Panc1 (cell line): ENCODE data around the gene ANKRD23. TPM values are rescaled to one million over a fixed set of nuclear protein-coding genes. Genes with fewer than 3 reads are reported as not detected.

ENCODE experiments used
- ATAC-seq: fragments of 200-7000 bp; cut with Tn5 transposase; 2 replicates; pipeline ENCODE4 v1.9.1; 2020; ENCODE audit warnings: mild to moderate bottlenecking, moderate library complexity
- BruUV-seq: library from RNA; stranded (reverse); fragments of 400-500 nt; replicated peaks from 2 replicates; lab custom pipeline; 2021; lab: Mats Ljungman, UMichigan
- CTCF ChIA-PET: fragments of 300-600 bp; sonication (Branson Sonifier 250); formaldehyde crosslinking; loops from one replicate; lab custom pipeline; 2022; ENCODE audit warnings: antibody characterized with exemption; lab: Charles Lee
- POLR2A ChIA-PET: fragments of 300-600 bp; sonication (Branson Sonifier 250); formaldehyde crosslinking; loops from one replicate; lab custom pipeline; 2022; ENCODE audit warnings: antibody characterized with exemption; lab: Charles Lee
- DNase-seq: peaks from one replicate; pipeline ENCODE4 v3.0.0-alpha.2; 2010; ENCODE audit warnings: low read depth, low spot score
- H3K27ac ChIP-seq: 2 replicates; pipeline ENCODE4 v1.5.1; 2011; ENCODE audit warnings: mild to moderate bottlenecking, low read length, inconsistent platforms
- H3K27me3 ChIP-seq: fragments of 200-500 bp; sonication (Bioruptor generic); 2 replicates; pipeline ENCODE4 v1.6.0; 2014; ENCODE audit warnings: low read length, inconsistent platforms; ENCODE audit not compliant: control insufficient read depth, insufficient read depth
- H3K36me3 ChIP-seq: fragments of 200-500 bp; sonication (Bioruptor generic); 2 replicates; pipeline ENCODE4 v1.5.1; 2014; ENCODE audit warnings: inconsistent platforms, mild to moderate bottlenecking, low read length, moderate library complexity; ENCODE audit not compliant: control insufficient read depth, insufficient read depth
- H3K4me1 ChIP-seq: 2 replicates; pipeline ENCODE4 v1.5.1; 2011; ENCODE audit warnings: inconsistent platforms, mild to moderate bottlenecking, low read length, moderate library complexity; ENCODE audit not compliant: control insufficient read depth, insufficient read depth
- H3K4me3 ChIP-seq, 2 experiments: 2 replicates each; pipeline ENCODE4 v1.5.1; 2011 to 2012; ENCODE audit warnings: low read depth in 2 of 2, low read length in 2 of 2, mild to moderate bottlenecking in 2 of 2, inconsistent platforms in 1 of 2, moderate library complexity in 1 of 2
- H3K9me3 ChIP-seq: fragments of 200-500 bp; sonication (Bioruptor generic); 2 replicates; pipeline ENCODE4 v1.5.1; 2014; ENCODE audit warnings: low read depth, mild to moderate bottlenecking, inconsistent platforms, low read length, moderate library complexity; ENCODE audit not compliant: control insufficient read depth, insufficient read depth
- CTCF ChIP-seq: fragments of 450-650 bp; IDR thresholded peaks from 2 replicates; pipeline ENCODE4 v1.5.1; 2017; ENCODE audit warnings: mild to moderate bottlenecking
- POLR2AphosphoS5 ChIP-seq: IDR thresholded peaks from 2 replicates; pipeline ENCODE4 v1.6.1; 2012; ENCODE audit warnings: mild to moderate bottlenecking, low read depth, low read length, moderate library complexity
- REST ChIP-seq, 2 experiments: IDR thresholded peaks; 2 replicates each; pipeline ENCODE4 v1.6.1; 2011 to 2012; ENCODE audit warnings: low read depth in 2 of 2, control low read depth in 1 of 2, low read length in 1 of 2, mild to moderate bottlenecking in 1 of 2, moderate library complexity in 1 of 2; ENCODE audit not compliant: insufficient read depth in 1 of 2
- SIN3A ChIP-seq: IDR thresholded peaks from 2 replicates; pipeline ENCODE4 v1.6.1; 2012; ENCODE audit warnings: low read depth, mild to moderate bottlenecking, low read length, moderate library complexity, borderline replicate concordance; ENCODE audit not compliant: insufficient read depth
- TCF7L2 ChIP-seq: IDR thresholded peaks from 2 replicates; pipeline ENCODE4 v1.6.1; 2011; ENCODE audit warnings: mild to moderate bottlenecking, low read depth, low read length, inconsistent platforms
- in situ Hi-C: cut with HindIII; loops from 2 replicates; pipeline ENCODE4 v1.10.0; 2016; ENCODE audit warnings: low sequenced_read_pairs, low pct_unique_long_range_greater_than_20kb
- intact Hi-C: fragments of 100-400 bp; cut with micrococcal nuclease; formaldehyde crosslinking; loops from one replicate; pipeline ENCODE4 v1.10.0; 2022; ENCODE audit not compliant: unreplicated experiment
- total RNA-seq: library from RNA; stranded (reverse); gene quantifications from one replicate; pipeline ENCODE4 v1.2.1, GENCODE V29; 2021; ENCODE audit not compliant: unreplicated experiment

The ANKRD23 gene
- total RNA-seq, 1 experiment from 2014 or later = 3.2 TPM

GRCh38 chr2:96877042-96877451 is 33.2 kb upstream of the ANKRD23 start:
- Histone ChIP-seq H3K4me3 (no peak overlapping the region), H3K4me1 (peaks cover 10% of the 10 kb centered on the region; the same call in 1 of the 2 replicates), H3K27ac (no peak overlapping the region), H3K9me3 (no peaks in the 10 kb centered on the region), H3K27me3 (no peaks in the 10 kb centered on the region), H3K36me3 (no peaks in the 10 kb centered on the region)
- in situ Hi-C loops = no loop called here
- no peak for TF ChIP-seq POLR2AphosphoS5
- TF ChIP-seq SIN3A = no peak
- no peak for TF ChIP-seq REST (IDR thresholded peaks at IDR 0.05; ENCODE audit: insufficient read depth in 1 of 2, low read depth in 2 of 2, low read length in 1 of 2)
- TF ChIP-seq TCF7L2 = no peak
- no peak for TF ChIP-seq CTCF
- no TSS peak for BruUV-seq
- ChIA-PET POLR2A (no interaction called here), CTCF (no interaction called here)
- intact Hi-C loops = no loop called here
- no peak for ATAC-seq
- no peak for DNase-seq

DNA sequence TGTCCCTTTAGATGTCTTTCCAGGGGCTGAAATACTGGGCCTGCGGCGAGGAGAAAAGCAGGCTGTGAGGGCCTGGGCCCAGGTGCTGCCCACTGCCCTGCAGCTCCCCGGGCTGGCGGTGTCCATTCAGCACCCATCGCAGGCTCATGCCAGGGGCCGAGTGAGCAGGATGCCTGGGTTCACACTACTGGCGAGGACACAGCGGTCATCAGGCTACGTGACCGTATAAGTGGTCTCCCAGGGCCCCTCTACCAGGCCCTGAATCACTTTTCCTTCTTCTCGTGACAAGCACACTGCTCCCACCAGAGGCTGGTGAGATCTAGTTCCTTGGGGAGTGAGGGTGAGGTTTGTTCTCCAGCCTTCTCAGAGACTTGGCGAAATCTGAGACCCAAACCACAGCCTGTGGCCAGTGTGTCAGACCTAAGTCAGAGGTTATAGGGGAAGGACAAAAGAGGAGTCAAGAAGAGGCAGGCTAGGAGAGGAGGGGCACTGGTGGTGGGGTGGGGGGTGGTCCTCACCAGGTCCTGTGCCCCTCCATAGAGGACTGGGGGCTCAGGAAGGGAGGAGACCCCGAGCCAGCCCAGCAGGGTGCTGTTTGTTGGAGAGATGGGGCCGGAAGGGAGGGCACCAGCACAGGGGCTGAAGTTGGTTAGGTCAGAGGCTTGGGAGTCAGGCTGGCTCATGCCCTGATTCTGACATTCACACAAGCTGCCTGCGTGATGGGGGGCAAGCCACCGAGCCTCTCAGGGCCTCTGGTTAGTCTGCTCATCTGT is 32.6 kb upstream of the ANKRD23 start:
- TF ChIP-seq CTCF (no peak), POLR2AphosphoS5 (no peak), SIN3A (no peak), TCF7L2 (no peak), REST (IDR thresholded peaks at IDR 0.05; ENCODE audit: insufficient read depth in 1 of 2, low read depth in 2 of 2, low read length in 1 of 2) (no peak)
- Histone ChIP-seq H3K27ac (no peak overlapping the region), H3K4me3 (no peak overlapping the region), H3K9me3 (no peaks in the 10 kb centered on the region), H3K4me1 (peaks cover 10% of the 10 kb centered on the region; the same call in 1 of the 2 replicates), H3K36me3 (no peaks in the 10 kb centered on the region), H3K27me3 (no peaks in the 10 kb centered on the region)
- no TSS peak for BruUV-seq
- in situ Hi-C loops = no loop called here
- no peak for DNase-seq
- ChIA-PET POLR2A (no interaction called here), CTCF (interaction anchor here (1.0 kb wide), 1 partner anchor 78 kb away, joined by 3 read pairs; no protein-coding TSS in a partner anchor)
- ATAC-seq = no peak
- intact Hi-C loops = no loop called here
